OCI-LY1 (cell line): ENCODE results near the gene MED27.

Experiments used
- H2AFZ ChIP-seq: fragments of 200-600 bp; sonication (generic), shearing (Covaris generic); 2 replicates; pipeline ENCODE4 v1.6.0; 2014; ENCODE audit warnings: antibody characterized with exemption, mild to moderate bottlenecking, low read length
- H3F3A ChIP-seq: fragments of 200-600 bp; sonication (generic), shearing (Covaris generic); 2 replicates; pipeline ENCODE4 v1.6.0; 2014; ENCODE audit warnings: mild to moderate bottlenecking, antibody characterized with exemption, low read length, moderate library complexity; ENCODE audit not compliant: insufficient read depth
- H3K27ac ChIP-seq: fragments of 200-600 bp; sonication (generic); 2 replicates; pipeline ENCODE4 v1.5.1; 2014; ENCODE audit warnings: low read length, mixed run types, mild to moderate bottlenecking, low read depth; ENCODE audit not compliant: poor library complexity, severe bottlenecking
- H3K27me3 ChIP-seq: fragments of 200-600 bp; sonication (generic); 2 replicates; pipeline ENCODE4 v1.6.0; 2014; ENCODE audit warnings: antibody characterized with exemption, mild to moderate bottlenecking, low read length, moderate library complexity; ENCODE audit not compliant: insufficient read depth
- H3K36me3 ChIP-seq: fragments of 200-600 bp; sonication (generic); 2 replicates; pipeline ENCODE4 v1.6.1; 2014; ENCODE audit warnings: mild to moderate bottlenecking, antibody characterized with exemption, low read length, moderate library complexity, mixed read lengths; ENCODE audit not compliant: insufficient read depth
- H3K4me1 ChIP-seq: fragments of 200-600 bp; sonication (generic); 2 replicates; pipeline ENCODE4 v1.5.1; 2014; ENCODE audit warnings: mild to moderate bottlenecking, low read length, moderate library complexity; ENCODE audit not compliant: insufficient read depth, severe bottlenecking
- H3K4me2 ChIP-seq: fragments of 200-600 bp; sonication (generic), shearing (Covaris generic); 2 replicates; pipeline ENCODE4 v1.6.1; 2014; ENCODE audit warnings: low read length
- H3K4me3 ChIP-seq: fragments of 200-600 bp; sonication (generic); 2 replicates; pipeline ENCODE4 v1.5.1; 2014; ENCODE audit warnings: low read length, low read depth, mild to moderate bottlenecking, mixed read lengths; ENCODE audit not compliant: poor library complexity, severe bottlenecking
- H3K79me2 ChIP-seq: fragments of 200-600 bp; shearing (Covaris generic); 2 replicates; pipeline ENCODE4 v1.6.1; 2016; ENCODE audit warnings: mixed run types, low read length, mixed read lengths; ENCODE audit not compliant: insufficient read depth
- H3K9ac ChIP-seq: fragments of 200-600 bp; sonication (generic), shearing (Covaris generic); 2 replicates; pipeline ENCODE4 v1.6.1; 2014; ENCODE audit warnings: mild to moderate bottlenecking, low read length, mixed read lengths
- H3K9me2 ChIP-seq: fragments of 200-600 bp; sonication (generic), shearing (Covaris generic); 2 replicates; pipeline ENCODE4 v1.6.1; 2014; ENCODE audit warnings: low read depth, mild to moderate bottlenecking, low read length, mixed read lengths
- H3K9me3 ChIP-seq: fragments of 200-600 bp; shearing (Covaris generic); 2 replicates; pipeline ENCODE4 v1.6.1; 2014; ENCODE audit warnings: low read length, mixed read lengths
- H4K20me1 ChIP-seq: fragments of 200-600 bp; sonication (generic), shearing (Covaris generic); 2 replicates; pipeline ENCODE4 v1.6.0; 2016; ENCODE audit warnings: mild to moderate bottlenecking, low read length; ENCODE audit not compliant: insufficient read depth
- EZH2 ChIP-seq: fragments of 200-600 bp; sonication (generic), shearing (Covaris generic); IDR thresholded peaks from 2 replicates; pipeline ENCODE4 v1.8.0; 2017; ENCODE audit warnings: borderline replicate concordance, mixed run types, mild to moderate bottlenecking, antibody characterized with exemption, low read length, moderate library complexity, mixed read lengths
- TF ChIP-seq, protein P1 (sequence below): fragments of 200-600 bp; sonication (generic), shearing (Covaris generic); IDR thresholded peaks from 2 replicates; pipeline ENCODE4 v1.5.1; 2017; ENCODE audit warnings: mild to moderate bottlenecking, antibody characterized with exemption, low read length, moderate library complexity, mixed read lengths

The MED27 gene

GRCh38 chr9:131873891-131874440 lies 205.7 kb downstream of the MED27 start:
- no peaks in the 10 kb centered on the region for H3K4me1 ChIP-seq
- no peaks in the 10 kb centered on the region for H4K20me1 ChIP-seq
- no peaks in the 10 kb centered on the region for H3F3A ChIP-seq
- no peak overlapping the region for H3K4me3 ChIP-seq
- no peak overlapping the region for H3K27ac ChIP-seq
- no peak for TF ChIP-seq EZH2
- TF ChIP-seq, protein P1, sequence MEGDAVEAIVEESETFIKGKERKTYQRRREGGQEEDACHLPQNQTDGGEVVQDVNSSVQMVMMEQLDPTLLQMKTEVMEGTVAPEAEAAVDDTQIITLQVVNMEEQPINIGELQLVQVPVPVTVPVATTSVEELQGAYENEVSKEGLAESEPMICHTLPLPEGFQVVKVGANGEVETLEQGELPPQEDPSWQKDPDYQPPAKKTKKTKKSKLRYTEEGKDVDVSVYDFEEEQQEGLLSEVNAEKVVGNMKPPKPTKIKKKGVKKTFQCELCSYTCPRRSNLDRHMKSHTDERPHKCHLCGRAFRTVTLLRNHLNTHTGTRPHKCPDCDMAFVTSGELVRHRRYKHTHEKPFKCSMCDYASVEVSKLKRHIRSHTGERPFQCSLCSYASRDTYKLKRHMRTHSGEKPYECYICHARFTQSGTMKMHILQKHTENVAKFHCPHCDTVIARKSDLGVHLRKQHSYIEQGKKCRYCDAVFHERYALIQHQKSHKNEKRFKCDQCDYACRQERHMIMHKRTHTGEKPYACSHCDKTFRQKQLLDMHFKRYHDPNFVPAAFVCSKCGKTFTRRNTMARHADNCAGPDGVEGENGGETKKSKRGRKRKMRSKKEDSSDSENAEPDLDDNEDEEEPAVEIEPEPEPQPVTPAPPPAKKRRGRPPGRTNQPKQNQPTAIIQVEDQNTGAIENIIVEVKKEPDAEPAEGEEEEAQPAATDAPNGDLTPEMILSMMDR = no peak
- H3K79me2 ChIP-seq = no peaks in the 10 kb centered on the region
- H2AFZ ChIP-seq = no peak overlapping the region
- H3K9ac ChIP-seq = no peak overlapping the region
- no peaks in the 10 kb centered on the region for H3K36me3 ChIP-seq
- H3K9me3 ChIP-seq = no peaks in the 10 kb centered on the region
- no peaks in the 10 kb centered on the region for H3K9me2 ChIP-seq
- H3K4me2 ChIP-seq = no peak overlapping the region
- H3K27me3 ChIP-seq = no peaks in the 10 kb centered on the region

DNA sequence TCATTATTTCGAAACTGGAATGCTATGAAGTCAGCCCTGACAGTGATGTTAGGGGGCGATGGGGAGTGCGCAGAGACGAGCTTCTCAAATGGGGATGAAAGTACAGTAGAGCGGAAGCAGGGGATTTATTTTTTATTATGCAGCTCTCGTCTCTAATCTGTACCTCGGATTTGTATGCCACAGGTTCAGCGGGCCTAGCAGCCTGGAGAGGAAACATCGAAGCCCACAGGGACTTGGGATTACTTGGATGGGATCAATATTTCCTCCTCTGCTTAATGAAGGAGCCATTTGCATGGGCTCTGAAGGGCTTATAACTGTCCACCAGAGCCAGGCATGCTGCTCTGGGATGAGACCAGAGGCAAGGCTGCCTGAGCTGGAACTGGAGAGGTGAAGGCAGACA lies 206.3 kb downstream of the MED27 start:
- no peaks in the 10 kb centered on the region for H3F3A ChIP-seq
- no peaks in the 10 kb centered on the region for H3K27me3 ChIP-seq
- H3K4me2 ChIP-seq = no peak overlapping the region
- TF ChIP-seq, protein P1 = no peak
- TF ChIP-seq EZH2 = no peak
- no peaks in the 10 kb centered on the region for H3K36me3 ChIP-seq
- no peak overlapping the region for H3K9ac ChIP-seq
- no peaks in the 10 kb centered on the region for H3K4me1 ChIP-seq
- H3K9me3 ChIP-seq = no peaks in the 10 kb centered on the region
- no peak overlapping the region for H3K27ac ChIP-seq
- H3K79me2 ChIP-seq = no peaks in the 10 kb centered on the region
- H3K4me3 ChIP-seq = no peak overlapping the region
- no peaks in the 10 kb centered on the region for H3K9me2 ChIP-seq
- no peak overlapping the region for H2AFZ ChIP-seq
- no peaks in the 10 kb centered on the region for H4K20me1 ChIP-seq

GRCh38 chr9:131872702-131873101 lies 207.0 kb downstream of the MED27 start:
- TF ChIP-seq EZH2 = no peak
- TF ChIP-seq, protein P1 = no peak
- Histone ChIP-seq H3K9ac (no peak overlapping the region), H3K4me2 (no peak overlapping the region), H3F3A (no peaks in the 10 kb centered on the region), H2AFZ (no peak overlapping the region), H4K20me1 (no peaks in the 10 kb centered on the region), H3K27me3 (no peaks in the 10 kb centered on the region), H3K9me3 (no peaks in the 10 kb centered on the region), H3K4me3 (no peak overlapping the region), H3K4me1 (no peaks in the 10 kb centered on the region), H3K79me2 (no peaks in the 10 kb centered on the region), H3K27ac (no peak overlapping the region), H3K36me3 (no peaks in the 10 kb centered on the region), H3K9me2 (no peaks in the 10 kb centered on the region)
